Liver (tissue), 3 donors: ENCODE results near the gene TMEM269.

Experiments
- CTCF ChIP-seq: fragments of 150-350 bp; IDR thresholded peaks from 2 replicates; pipeline ENCODE4 v1.5.1; 2017; ENCODE audit warnings: improper control_type of control experiment, low read depth, low read length; ENCODE audit not compliant: missing input control
- EGR1 ChIP-seq, 2 donors: IDR thresholded peaks; 2 replicates each; pipeline ENCODE4 v1.6.1; 2016 to 2018; ENCODE audit warnings: antibody characterized with exemption in 2 of 2, low read depth in 2 of 2
- JUND ChIP-seq, 2 donors: IDR thresholded peaks; 2 replicates each; pipeline ENCODE4 v1.6.1; 2016; ENCODE audit warnings: antibody characterized with exemption in 2 of 2
- YY1 ChIP-seq: IDR thresholded peaks from 2 replicates; pipeline ENCODE4 v1.6.1; 2016; ENCODE audit warnings: antibody characterized with exemption, mild to moderate bottlenecking
- donor health status: healthy.
- donor health status: healthy.

DNA sequence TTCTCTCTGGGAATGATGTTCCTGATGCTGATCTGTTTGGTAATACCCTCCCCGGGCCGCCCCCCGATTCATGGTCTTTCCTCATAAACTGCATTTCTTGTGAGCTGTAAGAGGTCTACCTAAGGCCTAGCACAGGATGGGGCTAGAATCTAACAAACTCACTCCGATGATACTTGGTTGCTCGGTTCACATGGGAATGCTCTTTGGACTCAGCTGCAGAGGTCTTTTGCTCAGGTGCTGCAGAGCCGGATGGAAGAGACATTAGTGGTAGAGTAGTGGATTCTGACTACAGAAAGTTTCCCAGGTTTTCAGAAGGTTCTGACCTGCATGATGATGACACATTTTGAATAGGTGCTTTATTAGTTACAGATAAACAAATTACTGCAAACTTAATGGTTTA, 8.3 kb upstream of the TMEM269 start:
- TF ChIP-seq CTCF (no peak), EGR1 (IDR thresholded peaks at IDR 0.05; ENCODE audit: low read depth in 2 of 2) (no peak), JUND (IDR thresholded peaks at IDR 0.05) (no peak), YY1 (no peak)
